K562 (cell line): ENCODE results near the gene GABPB1. TPM values are rescaled to one million over a fixed set of nuclear protein-coding genes. Genes with fewer than 3 reads are reported as not detected.
A peak's percentile ranks its signal among the peaks of the same experiment; 100 is the strongest.
"Not testable (repeated sequence)": the region's sequence is repeated elsewhere in the genome, so short reads cannot be mapped to it uniquely, and the experiment has no call there.

Source experiments
- ATAC-seq: fragments of 200-7000 bp; cut with Tn5 transposase; 3 replicates; pipeline ENCODE4 v1.9.1; 2020; ENCODE audit warnings: moderate library complexity
- BruUV-seq: library from RNA; stranded (reverse); fragments of 400-500 nt; replicated peaks from 2 replicates; lab custom pipeline; 2021; lab: Mats Ljungman, UMichigan
- CTCF ChIA-PET: fragments of 300-600 bp; formaldehyde crosslinking; extraction: SDS; loops from one replicate; lab custom pipeline; 2021; ENCODE audit warnings: low intra/inter-chr PET ratio; lab: Yijun Ruan, JAX
- POLR2A ChIA-PET: fragments of 300-600, 350-650 bp; sonication (Branson Sonifier 250); formaldehyde crosslinking; extraction: SDS; loops from one replicate; lab custom pipeline; 2021; ENCODE audit warnings: antibody characterized with exemption, inconsistent platforms; lab: Yijun Ruan, JAX
- DNase-seq, 4 experiments: peaks; one replicate each; pipeline versions ENCODE4 v3.0.0 to v3.0.0-alpha.2; 2011 to 2018; ENCODE audit warnings: low spot score in 3 of 4, mixed read lengths in 3 of 4; ENCODE audit errors: extremely low read depth in 1 of 4
- FAIRE-seq: peaks from 2 replicates; lab custom pipeline; 2011; peaks lifted over from hg19 to GRCh38; lab: Jason Lieb, UNC
- H2AFZ ChIP-seq: 2 replicates; pipeline ENCODE4 v1.6.0; 2011; ENCODE audit warnings: low read depth, low read length, control low read depth, inconsistent platforms
- H3K27ac ChIP-seq: fragments of 200-600 bp; 3 replicates; pipeline ENCODE4 v1.8.0; 2011; ENCODE audit warnings: low read depth, mild to moderate bottlenecking, control low read depth, inconsistent platforms, low read length, moderate library complexity, mixed read lengths; ENCODE audit errors: extremely low read depth
- H3K27me3 ChIP-seq, 2 experiments: fragments of 300-600 bp in 1 of 2; 2 replicates in 1 of 2; 3 replicates in 1 of 2; pipeline versions ENCODE4 v1.6.0 to v1.8.0; 2011; ENCODE audit warnings: inconsistent platforms in 2 of 2, low read length in 2 of 2, mild to moderate bottlenecking in 1 of 2, mixed read lengths in 1 of 2, moderate library complexity in 1 of 2; ENCODE audit not compliant: control insufficient read depth in 2 of 2, insufficient read depth in 2 of 2
- H3K36me3 ChIP-seq: fragments of 300-600 bp; 3 replicates; pipeline ENCODE4 v1.8.0; 2011; ENCODE audit warnings: mild to moderate bottlenecking, low read length, inconsistent platforms; ENCODE audit not compliant: control insufficient read depth, insufficient read depth
- H3K4me1 ChIP-seq, 2 experiments: fragments of 200-600 bp in 1 of 2; replicated peaks in 1 of 2; 2 replicates in 1 of 2; 3 replicates in 1 of 2; pipeline versions ENCODE4 v1.5.1 to v1.8.0; 2011; ENCODE audit warnings: inconsistent platforms in 2 of 2, low read length in 2 of 2, mild to moderate bottlenecking in 1 of 2, mixed read lengths in 1 of 2, moderate library complexity in 1 of 2; ENCODE audit not compliant: control insufficient read depth in 2 of 2, insufficient read depth in 2 of 2
- H3K4me2 ChIP-seq: 2 replicates; pipeline ENCODE4 v1.6.1; 2011; ENCODE audit warnings: low read length, control low read depth, inconsistent platforms, mixed read lengths; ENCODE audit not compliant: insufficient read depth
- H3K4me3 ChIP-seq: fragments of 200-600 bp; sonication (generic), shearing (Covaris generic); 2 replicates; pipeline ENCODE4 v1.5.1; 2016; ENCODE audit warnings: control low read depth, inconsistent platforms
- H3K79me2 ChIP-seq: fragments of 200-600 bp; 3 replicates; pipeline ENCODE4 v1.8.0; 2011; ENCODE audit warnings: low read length, inconsistent platforms; ENCODE audit not compliant: control insufficient read depth, insufficient read depth
- H3K9ac ChIP-seq, 2 experiments: 2 replicates each; pipeline versions ENCODE4 v1.6.0 to v1.6.1; 2011; ENCODE audit warnings: low read depth in 2 of 2, low read length in 2 of 2, control low read depth in 1 of 2, inconsistent platforms in 1 of 2, mild to moderate bottlenecking in 1 of 2, mixed read lengths in 1 of 2; ENCODE audit not compliant: insufficient read depth in 1 of 2
- H3K9me1 ChIP-seq: one replicate; pipeline ENCODE4 v1.6.0; 2011; ENCODE audit warnings: inconsistent platforms, mild to moderate bottlenecking, low read length, moderate library complexity; ENCODE audit not compliant: control insufficient read depth, insufficient read depth
- H3K9me3 ChIP-seq: replicated peaks from 2 replicates; pipeline ENCODE4 v1.5.1; 2011; ENCODE audit warnings: low read depth, low read length, inconsistent platforms; ENCODE audit not compliant: control insufficient read depth, insufficient read depth
- H4K20me1 ChIP-seq: replicated peaks from 2 replicates; pipeline ENCODE4 v1.6.1; 2011; ENCODE audit warnings: low read length, inconsistent platforms, mixed read lengths; ENCODE audit not compliant: control insufficient read depth, insufficient read depth
- ADNP ChIP-seq: fragments of 200-800 bp; sonication (Bioruptor generic); IDR thresholded peaks from 2 replicates; pipeline ENCODE4 v1.6.1; 2016; ENCODE audit warnings: missing genetic modification characterization, missing compliant biosample characterization
- BDP1 ChIP-seq: IDR thresholded peaks from 3 replicates; pipeline ENCODE4 v1.6.1; 2011; ENCODE audit not compliant: insufficient read length, insufficient read depth
- CREB1 ChIP-seq, 2 experiments: sonication (generic) in 1 of 2; formaldehyde crosslinking in 1 of 2; IDR thresholded peaks; 2 replicates each; pipeline versions ENCODE4 v1.6.1 to v1.8.0; 2012 to 2022; ENCODE audit warnings: inconsistent platforms in 1 of 2, mild to moderate bottlenecking in 1 of 2, missing genetic modification reagents in 1 of 2, moderate library complexity in 1 of 2
- CSDE1 ChIP-seq, 2 experiments: fragments of 450-650 bp; IDR thresholded peaks; 2 replicates each; pipeline ENCODE4 v1.6.1; 2016; ENCODE audit warnings: mild to moderate bottlenecking in 1 of 2
- DDX20 ChIP-seq: fragments of 450-650 bp; IDR thresholded peaks from 2 replicates; pipeline ENCODE4 v1.6.1; 2016; ENCODE audit warnings: missing genetic modification characterization, low read depth, mild to moderate bottlenecking, missing compliant biosample characterization, moderate library complexity
- HMG20A ChIP-seq: fragments of 450-650 bp; formaldehyde crosslinking; conservative IDR thresholded peaks from 2 replicates; pipeline ENCODE4 v1.4.0; 2020; ENCODE audit warnings: mild to moderate bottlenecking, mixed read lengths
- ILK ChIP-seq: fragments of 450-650 bp; IDR thresholded peaks from 2 replicates; pipeline ENCODE4 v1.6.1; 2016; ENCODE audit warnings: missing genetic modification characterization, low read depth, mild to moderate bottlenecking, missing compliant biosample characterization, moderate library complexity, borderline replicate concordance
- MTA2 ChIP-seq: fragments of 450-650 bp; IDR thresholded peaks from 2 replicates; pipeline ENCODE4 v1.6.1; 2016; ENCODE audit warnings: low read depth
- RBM17 ChIP-seq: fragments of 200-400 bp; formaldehyde crosslinking; IDR thresholded peaks from 2 replicates; pipeline ENCODE4 v1.6.1; 2017; ENCODE audit warnings: low read depth, mild to moderate bottlenecking, low read length, borderline replicate concordance
- SP1 ChIP-seq: sonication (generic); formaldehyde crosslinking; IDR thresholded peaks from 2 replicates; pipeline ENCODE4 v1.8.1; 2022; ENCODE audit warnings: mild to moderate bottlenecking, missing genetic modification reagents
- SPI1 ChIP-seq: IDR thresholded peaks from 2 replicates; pipeline ENCODE4 v1.6.1; 2011; ENCODE audit warnings: low read depth, low read length, control low read depth, borderline replicate concordance
- TEAD1 ChIP-seq, 2 experiments: fragments of 450-650 bp in 1 of 2; sonication (generic) in 1 of 2; formaldehyde crosslinking; IDR thresholded peaks; 2 replicates each; pipeline versions ENCODE4 v1.4.0 to v1.8.0; 2020 to 2022; ENCODE audit warnings: mild to moderate bottlenecking in 2 of 2, missing genetic modification reagents in 1 of 2
- ZNF592 ChIP-seq: fragments of 450-650 bp; IDR thresholded peaks from 2 replicates; pipeline ENCODE4 v1.6.1; 2017; ENCODE audit warnings: antibody characterized with exemption, mild to moderate bottlenecking
- WGBS: fragments of 100-300 bp; shearing (Covaris generic); methylation state at CpG from one replicate; pipeline ENCODE4 v1.1.6; 2016; ENCODE audit warnings: low coverage, mixed read lengths; ENCODE audit not compliant: insufficient coverage; ENCODE audit errors: missing lambda C conversion rate; 5-methylcytosine and 5-hydroxymethylcytosine counted together
- in situ Hi-C: fragments of 300-500 bp; cut with MboI; formaldehyde crosslinking; loops from 4 replicates; pipeline ENCODE4 v1.15.0; 2018; ENCODE audit warnings: inconsistent platforms, mixed read lengths
- intact Hi-C: fragments of 100-400 bp; cut with micrococcal nuclease; formaldehyde crosslinking; loops from 2 replicates; pipeline ENCODE4 v1.14.2; 2022
- polyA plus RNA-seq, 8 experiments: library from polyadenylated mRNA; depleted of rRNA in 4 of 8; stranded (reverse) in 5 of 8; unstranded in 3 of 8; fragments of >200 nt; fragmentation: Nextera tagmentation in 2 of 8; fragmentation: Illumina TruSeq in 1 of 8; extraction: Ambion mirVana in 2 of 8; extraction: Trizol in 1 of 8; gene quantifications; 2 replicates each; pipeline versions ENCODE4 v1.2.1 to v1.2.3, GENCODE V29; 2011 to 2014; ENCODE audit warnings: inconsistent platforms in 1 of 8, missing spikeins in 1 of 8
- total RNA-seq, 7 experiments: library from RNA; depleted of rRNA in 6 of 7; stranded (reverse); fragments of >200 nt in 6 of 7; fragmentation: Illumina TruSeq in 2 of 7; extraction: Trizol in 2 of 7; gene quantifications; 2 replicates each; pipeline versions ENCODE4 v1.2.1 to v1.2.3, GENCODE V29; 2011 to 2021; ENCODE audit warnings: low replicate concordance in 1 of 7

Gene GABPB1
- total and polyA plus RNA-seq, 9 of the 15 experiments (the other 6 are each of a cell fraction or from before 2014, with no cell fraction given), result 11.8 to 42.3 (median 33.2) TPM

GRCh38 chr15:50382408-50382807 lies 27.4 kb upstream of the GABPB1 start:
- H2AFZ ChIP-seq, result peak overlapping the region; percentile 53
- ATAC-seq, H3K27ac ChIP-seq, H3K4me2 ChIP-seq, H3K4me3 ChIP-seq, intact Hi-C loops, H3K4me1 ChIP-seq, H3K79me2 ChIP-seq, BruUV-seq, FAIRE-seq, DNase-seq, H3K9ac ChIP-seq, H3K36me3 ChIP-seq, H3K27me3 ChIP-seq, H3K9me3 ChIP-seq, H3K9me1 ChIP-seq, H4K20me1 ChIP-seq, in situ Hi-C loops: not testable (repeated sequence)
- POLR2A ChIA-PET, result interaction anchor here (1.1 to 2.1 kb wide), 2 partner anchors 8 to 158 kb away, joined by 3 to 9 read pairs; no protein-coding TSS in a partner anchor
- CTCF ChIA-PET, result interaction anchor here (0.6 kb wide), 1 partner anchor 1109 kb away, joined by 3 read pairs; no protein-coding TSS in a partner anchor
- 52% methylated on average over 3 of the region's 5 CpGs for WGBS
- peak; percentile 24; the same call in 1 of the 2 replicates for TF ChIP-seq SPI1

GRCh38 chr15:50381438-50381837 lies 26.4 kb upstream of the GABPB1 start:
- no TSS peak for BruUV-seq
- no peak for ATAC-seq
- POLR2A ChIA-PET, result interaction anchor here (1.1 to 2.1 kb wide), 2 partner anchors 9 kb away, joined by 4 to 9 read pairs; no protein-coding TSS in a partner anchor
- FAIRE-seq, result no peak
- H2AFZ ChIP-seq, result peak overlapping the region; percentile 53; the same call in 1 of the 2 replicates
- H3K36me3 ChIP-seq, result no peaks in the 10 kb centered on the region
- no peaks in the 10 kb centered on the region for H3K27me3 ChIP-seq
- intact Hi-C loops (no loop called here), in situ Hi-C loops (no loop called here)
- H3K4me3 ChIP-seq, result no peak overlapping the region
- WGBS, result 69% methylated on average over 1 of the region's 1 CpG
- DNase-seq, result no peak
- no peak overlapping the region for H3K9ac ChIP-seq
- no peaks in the 10 kb centered on the region for H3K4me1 ChIP-seq
- H3K27ac ChIP-seq, result no peak overlapping the region
- no peaks in the 10 kb centered on the region for H3K9me1 ChIP-seq
- H4K20me1 ChIP-seq, result no peaks in the 10 kb centered on the region
- CTCF ChIA-PET, result no interaction called here
- H3K79me2 ChIP-seq, result no peaks in the 10 kb centered on the region
- H3K4me2 ChIP-seq, result no peak overlapping the region; the same call in 1 of the 2 replicates
- H3K9me3 ChIP-seq, result no peaks in the 10 kb centered on the region
- TF ChIP-seq SP1, result no peak
- TF ChIP-seq BDP1, result no peak
- no peak for TF ChIP-seq DDX20 (tag)
- TF ChIP-seq ADNP (tag), result no peak
- TF ChIP-seq RBM17, result no peak
- TF ChIP-seq ILK (tag), result no peak
- TF ChIP-seq TEAD1 (CRISPR knock-in tag; IDR thresholded peaks at IDR 0.05), result no peak
- TF ChIP-seq ZNF592, result no peak
- TF ChIP-seq CREB1 (IDR thresholded peaks at IDR 0.05), result no peak
- no peak for TF ChIP-seq CREB1 (CRISPR knock-in tag; IDR thresholded peaks at IDR 0.05)
- no peak for TF ChIP-seq MTA2
- TF ChIP-seq CSDE1 (IDR thresholded peaks at IDR 0.05), result no peak
- TF ChIP-seq HMG20A (CRISPR knock-in tag), result no peak
